ENCODE results near the gene CABP7.

DNA sequence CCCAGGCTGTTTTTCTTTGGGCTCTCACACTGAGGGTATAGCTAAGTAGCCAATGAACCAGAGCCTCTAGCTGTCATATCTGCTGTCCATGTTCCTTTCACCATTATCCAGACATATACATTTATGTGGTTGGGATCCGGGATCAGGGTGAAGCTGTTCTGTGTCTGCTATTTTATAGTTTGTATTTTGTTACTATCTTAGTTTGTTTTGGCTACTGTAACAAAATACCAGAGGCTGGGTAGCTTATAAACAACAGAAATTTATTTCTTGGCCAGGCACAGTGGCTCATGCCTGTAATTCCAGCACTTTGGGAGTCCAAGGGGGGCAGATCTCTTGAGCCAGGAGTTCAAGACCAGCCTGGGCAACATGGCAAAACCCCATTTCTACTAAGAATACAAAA is 40.5 kb upstream of the CABP7 start:
- TF ChIP-seq, protein P1, sequence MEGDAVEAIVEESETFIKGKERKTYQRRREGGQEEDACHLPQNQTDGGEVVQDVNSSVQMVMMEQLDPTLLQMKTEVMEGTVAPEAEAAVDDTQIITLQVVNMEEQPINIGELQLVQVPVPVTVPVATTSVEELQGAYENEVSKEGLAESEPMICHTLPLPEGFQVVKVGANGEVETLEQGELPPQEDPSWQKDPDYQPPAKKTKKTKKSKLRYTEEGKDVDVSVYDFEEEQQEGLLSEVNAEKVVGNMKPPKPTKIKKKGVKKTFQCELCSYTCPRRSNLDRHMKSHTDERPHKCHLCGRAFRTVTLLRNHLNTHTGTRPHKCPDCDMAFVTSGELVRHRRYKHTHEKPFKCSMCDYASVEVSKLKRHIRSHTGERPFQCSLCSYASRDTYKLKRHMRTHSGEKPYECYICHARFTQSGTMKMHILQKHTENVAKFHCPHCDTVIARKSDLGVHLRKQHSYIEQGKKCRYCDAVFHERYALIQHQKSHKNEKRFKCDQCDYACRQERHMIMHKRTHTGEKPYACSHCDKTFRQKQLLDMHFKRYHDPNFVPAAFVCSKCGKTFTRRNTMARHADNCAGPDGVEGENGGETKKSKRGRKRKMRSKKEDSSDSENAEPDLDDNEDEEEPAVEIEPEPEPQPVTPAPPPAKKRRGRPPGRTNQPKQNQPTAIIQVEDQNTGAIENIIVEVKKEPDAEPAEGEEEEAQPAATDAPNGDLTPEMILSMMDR (IDR thresholded peaks at IDR 0.05), result no peak
- TF ChIP-seq EP300 (IDR thresholded peaks at IDR 0.05), result no peak

Measured in tibial nerve (tissue), 4 donors.